HG02852 (cell line): Measurements from ENCODE around the gene VEPH1.

Experiments
- ATAC-seq: cut with Tn5 transposase; IDR thresholded peaks from one replicate; pipeline ENCODE4 v1.9.1; 2021; ENCODE audit warnings: mild to moderate bottlenecking, moderate library complexity; ENCODE audit not compliant: unreplicated experiment

The VEPH1 gene

GRCh38 chr3:157502916-157503595 lies at the start of gene VEPH1:
Gene VEPH1 (minus strand): TSS chr3:157503416. CDS start chr3:157495349, 8,067 bp downstream.
- no peak for ATAC-seq

- ATAC-seq, result peak; percentile 59
These were observed 48.7 kb upstream of the VEPH1 start for GRCh38 chr3:157551961-157552360.

- no peak for ATAC-seq
These were observed 46.3 kb upstream of the VEPH1 start for GRCh38 chr3:157549498-157549897.

- ATAC-seq, result no peak
These were observed 41.4 kb upstream of the VEPH1 start for GRCh38 chr3:157544501-157545130.

- no peak for ATAC-seq
These were observed 40.4 kb upstream of the VEPH1 start for GRCh38 chr3:157543501-157544035.

- ATAC-seq, result no peak
These were observed 39.7 kb upstream of the VEPH1 start for GRCh38 chr3:157542711-157543500.

GRCh38 chr3:157541506-157542236 lies 38.5 kb upstream of the VEPH1 start:
- no peak for ATAC-seq

- ATAC-seq, result no peak
These were observed 37.4 kb upstream of the VEPH1 start for GRCh38 chr3:157540656-157541055.

- ATAC-seq, result no peak
These were observed 32.5 kb upstream of the VEPH1 start for GRCh38 chr3:157535667-157536066.

GRCh38 chr3:157534725-157535161 lies 31.5 kb upstream of the VEPH1 start:
- ATAC-seq, result no peak

- ATAC-seq, result no peak
These were observed 30.3 kb upstream of the VEPH1 start for GRCh38 chr3:157533298-157534070.

- peak; percentile 80 for ATAC-seq
These were observed 29.5 kb upstream of the VEPH1 start for GRCh38 chr3:157532529-157533297.

GRCh38 chr3:157531771-157532170 lies 28.6 kb upstream of the VEPH1 start:
- no peak for ATAC-seq

- ATAC-seq, result no peak
These were observed 28.1 kb upstream of the VEPH1 start for GRCh38 chr3:157531301-157531660.

GRCh38 chr3:157530637-157531300 lies 27.6 kb upstream of the VEPH1 start:
- no peak for ATAC-seq

GRCh38 chr3:157529751-157530150 lies 26.5 kb upstream of the VEPH1 start:
- no peak for ATAC-seq

- ATAC-seq, result no peak
These were observed 25.9 kb upstream of the VEPH1 start for GRCh38 chr3:157529085-157529484.

- ATAC-seq, result no peak
These were observed 24.1 kb upstream of the VEPH1 start for GRCh38 chr3:157527131-157527881.
